ENCODE data around the gene TSPEAR.

The TSPEAR gene

DNA sequence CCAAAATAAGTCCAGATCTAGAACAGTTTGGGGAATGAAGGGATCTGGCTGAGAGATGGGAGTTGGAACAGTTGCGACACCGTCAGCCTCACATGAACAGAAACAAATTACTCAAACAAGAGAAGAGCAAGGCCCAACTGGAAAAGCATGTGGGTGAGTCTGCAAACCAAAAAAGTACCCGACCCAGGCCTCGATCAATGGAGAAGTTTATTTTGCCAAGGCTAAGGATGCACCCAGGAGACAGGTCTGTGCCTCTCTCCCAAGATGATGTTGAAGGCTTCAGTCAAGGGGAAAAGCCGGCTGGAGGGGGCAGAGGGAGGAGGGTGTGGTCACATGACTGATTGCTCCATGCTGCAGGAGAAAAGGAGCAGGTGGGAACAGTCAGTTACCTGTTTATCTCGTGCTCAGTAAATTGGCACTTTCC lies 213.7 kb downstream of the TSPEAR start:
- no peaks in the 10 kb centered on the region for H3K27me3 ChIP-seq (ENCODE audit: control insufficient read depth, insufficient read depth, low read length)
- H3K27ac ChIP-seq (ENCODE audit: low read depth, low read length) = no peak overlapping the region
- H3K4me3 ChIP-seq (ENCODE audit: low read length) = no peak overlapping the region
- no peak overlapping the region for H3K9ac ChIP-seq (ENCODE audit: low read length)
- H3K4me1 ChIP-seq (ENCODE audit: control insufficient read depth, insufficient read depth, low read length) = no peaks in the 10 kb centered on the region
- no peaks in the 10 kb centered on the region for H3K36me3 ChIP-seq (ENCODE audit: control insufficient read depth, insufficient read depth, low read length)

DNA sequence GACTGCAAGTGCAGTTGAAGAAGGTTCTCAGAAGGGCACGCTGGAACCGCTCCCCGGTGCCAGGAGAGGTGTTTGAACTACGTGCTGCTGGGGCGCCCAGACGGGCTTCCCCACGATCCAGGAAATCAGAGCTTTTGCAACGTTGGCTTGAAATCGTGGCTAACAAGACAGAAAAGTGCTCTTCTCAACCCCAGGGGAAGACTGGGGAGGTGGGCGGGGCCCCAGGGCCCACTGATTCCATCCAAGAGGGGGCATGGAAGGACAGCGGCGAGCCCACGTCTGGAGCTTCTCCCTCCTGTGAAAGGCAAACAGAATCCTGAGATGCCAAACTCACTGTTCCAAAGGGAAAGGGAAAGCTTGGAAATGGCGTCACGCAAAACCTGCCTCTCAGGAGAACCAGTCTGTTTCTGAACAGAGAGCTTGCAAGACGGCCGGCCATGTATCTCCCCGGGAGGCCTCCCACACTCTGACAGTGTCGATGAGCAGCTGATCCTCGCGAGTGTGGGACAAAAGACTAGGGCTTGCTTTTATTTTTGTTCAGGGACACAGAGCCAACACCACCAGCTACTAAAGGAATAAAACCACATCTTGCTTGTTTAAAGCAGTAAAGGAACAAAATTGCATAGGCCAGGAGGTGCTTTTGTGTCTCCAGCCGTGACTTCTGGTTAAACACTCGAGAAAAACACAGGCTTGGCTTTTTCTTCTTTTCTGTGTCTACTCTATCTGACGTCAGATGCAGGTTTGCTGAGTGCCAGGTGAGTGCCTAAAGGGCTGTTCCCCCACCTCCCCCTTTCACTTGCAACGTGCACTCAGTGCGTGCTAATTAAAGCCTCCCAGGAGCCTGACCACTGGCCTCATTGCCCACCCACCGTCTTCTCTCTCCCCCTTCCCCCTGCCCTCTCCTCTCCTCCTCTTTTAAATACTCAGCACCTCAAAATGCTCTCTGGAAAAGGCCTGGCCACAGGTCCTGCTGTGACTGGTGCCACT lies 214.5 kb downstream of the TSPEAR start:
- no peaks in the 10 kb centered on the region for H3K27me3 ChIP-seq (ENCODE audit: control insufficient read depth, insufficient read depth, low read length)
- no peak overlapping the region for H3K9ac ChIP-seq (ENCODE audit: low read length)
- no peaks in the 10 kb centered on the region for H3K36me3 ChIP-seq (ENCODE audit: control insufficient read depth, insufficient read depth, low read length)
- no peak overlapping the region for H3K27ac ChIP-seq (ENCODE audit: low read depth, low read length)
- H3K4me1 ChIP-seq (ENCODE audit: control insufficient read depth, insufficient read depth, low read length) = no peaks in the 10 kb centered on the region
- no peak overlapping the region for H3K4me3 ChIP-seq (ENCODE audit: low read length)

DNA sequence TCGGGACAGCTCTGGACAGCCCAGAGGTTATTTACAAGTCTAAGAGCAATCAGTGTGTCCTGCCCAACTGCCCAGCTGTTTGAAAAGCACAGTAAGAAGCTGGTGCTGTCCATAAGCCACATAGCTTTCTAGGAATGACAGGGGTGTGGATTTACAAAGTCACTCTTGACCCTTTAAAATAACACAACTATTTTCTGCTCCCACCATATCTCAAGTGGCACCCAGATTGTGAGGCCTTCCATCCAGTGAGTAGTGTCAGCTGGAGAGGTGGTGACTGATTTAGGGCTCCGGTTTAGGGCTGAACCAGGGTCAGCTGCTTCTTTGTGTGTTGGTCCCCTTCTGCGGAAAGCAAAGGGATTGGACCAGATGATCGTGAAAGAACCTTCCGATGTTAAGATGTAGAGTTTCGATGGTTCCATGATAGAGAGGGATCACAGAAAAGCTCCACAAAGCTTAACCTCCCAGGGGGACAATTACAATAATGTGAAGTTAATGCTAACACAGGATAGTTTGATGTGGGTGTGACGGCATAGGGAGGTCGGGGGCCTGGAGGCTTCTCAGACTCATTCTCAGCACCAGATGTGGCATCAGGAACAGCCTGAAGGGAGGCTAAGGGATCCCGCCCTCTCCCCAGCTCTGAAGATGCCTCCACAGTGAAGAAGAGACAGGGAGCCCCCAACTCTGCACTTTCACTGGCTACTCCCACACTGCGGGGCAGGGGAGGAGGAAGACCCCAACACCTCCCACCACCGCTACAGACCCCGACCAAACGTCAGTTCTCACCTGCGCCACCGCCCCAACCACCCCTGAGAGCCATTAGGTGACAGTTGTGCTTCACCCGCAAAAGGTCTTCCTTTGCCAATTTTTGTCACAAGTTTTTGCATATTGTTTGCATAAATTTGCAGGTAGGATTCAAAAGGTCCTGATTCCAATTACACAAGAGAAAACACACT lies 215.5 kb downstream of the TSPEAR start:
- Histone ChIP-seq H3K9ac (ENCODE audit: low read length) (no peak overlapping the region), H3K4me3 (ENCODE audit: low read length) (no peak overlapping the region), H3K4me1 (ENCODE audit: control insufficient read depth, insufficient read depth, low read length) (no peaks in the 10 kb centered on the region), H3K27me3 (ENCODE audit: control insufficient read depth, insufficient read depth, low read length) (no peaks in the 10 kb centered on the region), H3K36me3 (ENCODE audit: control insufficient read depth, insufficient read depth, low read length) (no peaks in the 10 kb centered on the region), H3K27ac (ENCODE audit: low read depth, low read length) (no peak overlapping the region)

DNA sequence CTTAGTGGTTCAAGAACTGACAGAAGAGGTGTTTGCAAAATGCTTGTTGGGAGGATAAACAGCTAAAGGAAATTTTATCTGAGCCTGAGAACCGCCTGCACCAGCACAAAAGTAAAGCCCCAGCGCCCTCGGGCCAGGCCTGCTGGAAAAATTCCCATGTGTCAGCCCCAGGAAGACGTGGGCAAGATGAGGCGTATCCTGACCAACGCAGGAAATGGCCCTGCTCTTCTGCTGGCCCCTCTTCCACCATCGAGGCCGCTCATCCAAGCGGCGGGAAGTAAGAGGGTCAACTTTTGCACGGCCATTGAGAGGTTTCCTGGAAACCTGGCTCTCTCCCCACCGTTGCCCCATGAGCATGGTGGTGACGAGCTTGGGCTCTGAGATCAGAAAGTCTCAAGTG lies 216.4 kb downstream of the TSPEAR start:
- H3K4me3 ChIP-seq (ENCODE audit: low read length) = no peak overlapping the region
- H3K27ac ChIP-seq (ENCODE audit: low read depth, low read length) = no peak overlapping the region
- H3K36me3 ChIP-seq (ENCODE audit: control insufficient read depth, insufficient read depth, low read length) = no peaks in the 10 kb centered on the region
- no peak overlapping the region for H3K9ac ChIP-seq (ENCODE audit: low read length)
- no peaks in the 10 kb centered on the region for H3K27me3 ChIP-seq (ENCODE audit: control insufficient read depth, insufficient read depth, low read length)
- H3K4me1 ChIP-seq (ENCODE audit: control insufficient read depth, insufficient read depth, low read length) = no peaks in the 10 kb centered on the region

DNA sequence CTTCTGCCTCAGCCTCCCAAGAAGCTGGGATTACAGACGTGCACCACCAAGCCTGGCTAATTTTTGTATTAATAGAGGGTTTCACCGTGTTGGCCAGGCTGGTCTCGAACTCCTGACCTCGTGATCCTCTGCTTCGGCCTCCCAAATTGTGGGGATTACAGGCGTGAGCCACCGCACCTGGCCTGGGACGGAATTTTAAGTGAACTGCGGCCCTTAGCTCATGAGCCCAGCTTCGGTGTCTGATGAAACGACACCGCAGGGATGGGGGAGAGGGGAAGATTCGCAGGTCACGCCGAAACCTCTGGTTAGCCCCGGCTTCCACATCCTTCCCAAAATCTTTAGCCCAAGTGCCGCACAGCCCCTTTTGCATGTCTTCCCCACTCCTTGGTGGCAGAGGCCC lies 217.0 kb downstream of the TSPEAR start:
- no peak overlapping the region for H3K27ac ChIP-seq (ENCODE audit: low read depth, low read length)
- H3K4me3 ChIP-seq (ENCODE audit: low read length) = no peak overlapping the region
- H3K36me3 ChIP-seq (ENCODE audit: control insufficient read depth, insufficient read depth, low read length) = no peaks in the 10 kb centered on the region
- H3K27me3 ChIP-seq (ENCODE audit: control insufficient read depth, insufficient read depth, low read length) = no peaks in the 10 kb centered on the region
- H3K9ac ChIP-seq (ENCODE audit: low read length) = no peak overlapping the region
- no peaks in the 10 kb centered on the region for H3K4me1 ChIP-seq (ENCODE audit: control insufficient read depth, insufficient read depth, low read length)

DNA sequence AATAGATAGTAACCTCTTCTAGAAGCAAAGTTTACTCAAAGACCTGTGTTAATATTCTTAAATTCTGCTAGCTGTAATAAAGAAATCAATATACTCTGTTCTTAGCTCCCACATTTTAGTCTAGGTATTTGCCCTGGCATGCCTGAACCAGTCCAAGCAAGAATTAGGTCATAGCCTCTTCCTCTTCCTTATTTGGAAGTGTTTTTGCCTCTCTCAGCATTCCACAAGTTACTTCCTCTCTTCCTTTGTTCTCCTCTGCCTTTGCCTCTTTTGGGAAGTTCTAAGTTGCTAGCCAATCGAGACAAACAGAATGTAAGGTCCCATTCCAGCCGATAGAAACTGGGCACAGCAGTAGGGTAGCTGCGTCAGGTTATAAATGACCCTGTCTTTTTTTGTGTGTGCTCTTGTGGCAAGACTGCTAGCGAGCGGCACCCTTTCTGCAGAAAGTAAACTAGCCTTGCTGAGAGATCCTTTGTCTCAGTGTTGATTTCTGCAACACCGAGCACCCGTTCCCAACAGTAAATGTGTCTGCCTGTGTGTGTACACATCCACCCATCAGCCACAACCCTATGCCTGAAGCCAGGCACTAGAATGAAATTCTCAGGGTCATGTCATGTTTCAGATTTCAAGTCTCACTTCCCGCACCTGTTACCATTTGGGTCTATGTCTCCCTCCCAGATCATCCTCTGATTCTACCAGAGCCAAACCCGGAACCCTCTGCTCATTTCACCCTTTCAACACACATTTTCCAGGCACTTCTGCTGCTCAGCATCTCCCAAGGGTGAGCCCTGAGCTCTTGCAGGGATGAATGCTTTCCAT lies 218.6 kb downstream of the TSPEAR start:
- Histone ChIP-seq H3K27me3 (ENCODE audit: control insufficient read depth, insufficient read depth, low read length) (no peaks in the 10 kb centered on the region), H3K9ac (ENCODE audit: low read length) (no peak overlapping the region), H3K27ac (ENCODE audit: low read depth, low read length) (no peak overlapping the region), H3K4me3 (ENCODE audit: low read length) (no peak overlapping the region), H3K36me3 (ENCODE audit: control insufficient read depth, insufficient read depth, low read length) (no peaks in the 10 kb centered on the region), H3K4me1 (ENCODE audit: control insufficient read depth, insufficient read depth, low read length) (no peaks in the 10 kb centered on the region)

DNA sequence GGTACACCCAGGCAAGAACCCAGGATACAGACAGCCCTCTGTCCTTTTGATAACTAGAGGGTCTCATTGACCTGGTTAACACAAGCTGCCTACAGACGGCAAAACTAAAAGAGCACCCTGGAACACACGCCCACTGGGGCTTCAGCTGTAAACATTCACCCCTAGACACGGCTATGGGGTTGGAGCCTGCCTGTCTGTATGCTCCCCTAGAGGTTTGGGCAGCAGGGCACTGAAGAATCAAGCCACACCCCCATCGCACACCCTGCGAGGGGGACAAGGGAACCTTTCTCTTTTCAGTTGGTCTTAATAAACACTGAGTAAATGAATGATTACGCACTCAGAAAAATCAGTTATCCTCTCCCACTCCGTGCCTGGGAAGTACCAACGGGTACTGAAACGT lies 220.6 kb downstream of the TSPEAR start:
- H3K27ac ChIP-seq (ENCODE audit: low read depth, low read length) = no peak overlapping the region
- H3K9ac ChIP-seq (ENCODE audit: low read length) = no peak overlapping the region
- no peaks in the 10 kb centered on the region for H3K4me1 ChIP-seq (ENCODE audit: control insufficient read depth, insufficient read depth, low read length)
- H3K36me3 ChIP-seq (ENCODE audit: control insufficient read depth, insufficient read depth, low read length) = no peaks in the 10 kb centered on the region
- no peak overlapping the region for H3K4me3 ChIP-seq (ENCODE audit: low read length)
- H3K27me3 ChIP-seq (ENCODE audit: control insufficient read depth, insufficient read depth, low read length) = no peaks in the 10 kb centered on the region

DNA sequence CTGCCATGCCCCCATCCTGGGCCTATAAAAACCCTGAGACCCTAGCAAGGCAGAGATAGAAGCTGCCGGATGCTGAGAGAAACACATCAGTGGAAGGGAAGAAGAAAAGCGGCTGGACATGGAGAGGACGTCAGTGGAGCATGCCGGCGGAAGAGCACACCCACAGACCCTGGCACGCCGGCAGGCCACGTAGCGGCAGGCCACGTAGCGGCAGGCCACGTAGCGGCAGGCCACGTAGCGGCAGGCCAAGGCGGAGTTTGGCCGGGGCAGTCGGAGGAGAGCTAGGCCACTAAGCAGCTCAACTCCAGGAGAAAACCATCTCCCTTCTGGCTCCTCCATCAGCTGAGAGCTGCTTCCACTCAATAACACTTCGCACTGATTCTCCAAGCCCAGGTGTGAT lies 221.0 kb downstream of the TSPEAR start:
- no peak overlapping the region for H3K4me3 ChIP-seq (ENCODE audit: low read length)
- no peaks in the 10 kb centered on the region for H3K27me3 ChIP-seq (ENCODE audit: control insufficient read depth, insufficient read depth, low read length)
- no peak overlapping the region for H3K9ac ChIP-seq (ENCODE audit: low read length)
- H3K4me1 ChIP-seq (ENCODE audit: control insufficient read depth, insufficient read depth, low read length) = no peaks in the 10 kb centered on the region
- no peak overlapping the region for H3K27ac ChIP-seq (ENCODE audit: low read depth, low read length)
- H3K36me3 ChIP-seq (ENCODE audit: control insufficient read depth, insufficient read depth, low read length) = no peaks in the 10 kb centered on the region

DNA sequence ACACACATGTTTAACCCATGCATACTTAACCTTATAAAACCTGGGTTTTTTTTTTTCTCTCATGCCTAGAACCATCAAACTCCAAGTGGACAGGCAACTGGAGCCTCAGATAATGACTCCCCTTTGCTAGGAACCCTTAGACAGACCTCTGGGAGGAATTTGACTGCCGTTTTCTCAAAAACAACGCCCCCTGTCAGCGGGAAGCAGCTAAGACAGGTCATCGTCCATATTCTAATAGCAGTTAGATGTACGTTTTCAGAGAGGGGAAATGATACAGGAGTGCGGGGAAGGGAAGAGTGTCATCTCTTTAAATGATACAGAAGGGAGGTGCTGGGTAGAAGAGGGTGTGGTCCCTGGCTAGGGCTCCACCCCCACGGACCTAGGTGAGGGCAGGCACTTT lies 221.4 kb downstream of the TSPEAR start:
- H3K27me3 ChIP-seq (ENCODE audit: control insufficient read depth, insufficient read depth, low read length) = no peaks in the 10 kb centered on the region
- no peak overlapping the region for H3K9ac ChIP-seq (ENCODE audit: low read length)
- H3K4me1 ChIP-seq (ENCODE audit: control insufficient read depth, insufficient read depth, low read length) = no peaks in the 10 kb centered on the region
- H3K4me3 ChIP-seq (ENCODE audit: low read length) = no peak overlapping the region
- no peak overlapping the region for H3K27ac ChIP-seq (ENCODE audit: low read depth, low read length)
- H3K36me3 ChIP-seq (ENCODE audit: control insufficient read depth, insufficient read depth, low read length) = no peaks in the 10 kb centered on the region

DNA sequence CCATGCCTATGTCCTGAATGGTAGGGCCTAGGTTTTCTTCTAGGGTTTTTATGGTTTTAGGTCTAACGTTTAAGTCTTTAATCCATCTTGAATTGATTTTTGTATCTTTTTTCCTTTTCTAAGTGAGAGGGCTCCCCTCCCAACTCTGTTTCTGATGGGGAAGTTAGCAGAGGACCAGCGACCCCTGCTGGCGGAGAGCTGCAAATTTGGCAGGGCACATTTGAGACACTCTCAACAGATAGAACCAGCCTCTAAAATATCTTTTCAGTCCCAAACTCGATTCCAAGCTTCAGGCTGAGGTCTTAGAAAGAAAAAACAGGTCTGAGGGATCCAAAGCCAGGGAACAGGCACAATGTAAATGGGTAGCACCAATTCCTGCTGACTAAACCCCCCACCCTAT lies 223.5 kb downstream of the TSPEAR start:
- Histone ChIP-seq H3K4me3 (ENCODE audit: low read length) (no peak overlapping the region), H3K27ac (ENCODE audit: low read depth, low read length) (no peak overlapping the region), H3K4me1 (ENCODE audit: control insufficient read depth, insufficient read depth, low read length) (no peaks in the 10 kb centered on the region), H3K27me3 (ENCODE audit: control insufficient read depth, insufficient read depth, low read length) (no peaks in the 10 kb centered on the region), H3K36me3 (ENCODE audit: control insufficient read depth, insufficient read depth, low read length) (no peaks in the 10 kb centered on the region), H3K9ac (ENCODE audit: low read length) (no peak overlapping the region)

DNA sequence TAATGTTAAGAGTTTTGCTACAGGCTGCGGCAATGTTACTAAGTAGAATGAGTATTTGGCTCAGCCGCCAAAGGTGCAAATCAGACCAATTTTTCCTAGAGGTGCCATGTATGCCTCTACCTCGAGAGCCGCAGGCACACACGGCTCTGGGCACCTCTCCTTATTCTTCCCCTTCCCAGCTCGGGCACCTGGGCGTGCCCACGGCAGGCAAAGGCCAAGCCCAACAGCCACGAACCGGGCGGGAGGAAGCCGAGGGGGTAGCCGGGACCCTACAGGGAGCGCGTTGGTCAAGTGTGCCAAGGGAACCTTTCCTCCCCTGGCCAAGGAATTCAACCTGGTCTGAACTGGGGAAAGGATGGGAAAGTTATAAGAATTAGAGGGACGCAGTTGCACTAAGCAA lies 225.1 kb downstream of the TSPEAR start:
- H3K27ac ChIP-seq (ENCODE audit: low read depth, low read length) = no peak overlapping the region
- no peak overlapping the region for H3K9ac ChIP-seq (ENCODE audit: low read length)
- peaks cover 2% of the 10 kb centered on the region for H3K27me3 ChIP-seq (ENCODE audit: control insufficient read depth, insufficient read depth, low read length)
- no peaks in the 10 kb centered on the region for H3K36me3 ChIP-seq (ENCODE audit: control insufficient read depth, insufficient read depth, low read length)
- no peaks in the 10 kb centered on the region for H3K4me1 ChIP-seq (ENCODE audit: control insufficient read depth, insufficient read depth, low read length)
- H3K4me3 ChIP-seq (ENCODE audit: low read length) = no peak overlapping the region

DNA sequence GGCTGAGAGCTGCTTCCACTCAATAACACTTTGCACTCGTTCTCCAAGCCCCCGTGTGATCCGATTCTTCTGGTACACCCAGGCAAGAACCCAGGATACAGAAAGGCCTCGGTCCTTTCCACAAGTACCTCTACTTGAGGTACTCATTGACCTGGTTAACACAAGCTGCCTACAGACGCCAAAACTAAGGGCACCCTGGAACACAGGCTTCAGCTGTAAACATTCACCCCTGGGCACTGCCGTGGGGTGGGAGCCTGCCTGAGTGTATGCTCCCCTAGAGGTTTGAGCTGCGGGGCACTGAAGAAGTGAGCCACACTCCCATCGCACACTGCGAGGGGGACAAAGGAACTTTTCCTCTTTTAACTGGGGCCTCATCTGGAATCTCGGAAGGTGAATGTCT lies 225.6 kb downstream of the TSPEAR start:
- Histone ChIP-seq H3K27ac (ENCODE audit: low read depth, low read length) (no peak overlapping the region), H3K4me3 (ENCODE audit: low read length) (no peak overlapping the region), H3K36me3 (ENCODE audit: control insufficient read depth, insufficient read depth, low read length) (no peaks in the 10 kb centered on the region), H3K27me3 (ENCODE audit: control insufficient read depth, insufficient read depth, low read length) (peaks cover 2% of the 10 kb centered on the region), H3K4me1 (ENCODE audit: control insufficient read depth, insufficient read depth, low read length) (no peaks in the 10 kb centered on the region), H3K9ac (ENCODE audit: low read length) (no peak overlapping the region)
